Vagina (tissue), 2 donors: ENCODE measurements around the gene NPAS3.

ENCODE experiments used
- CTCF ChIP-seq, 3 experiments: fragments of 450-650 bp in 2 of 3; fragments of 200-600 bp in 1 of 3; sonication (generic) in 1 of 3; IDR thresholded peaks; one replicate each; pipeline ENCODE4 v1.5.1; 2017 to 2019; ENCODE audit warnings: antibody characterized with exemption in 3 of 3, mild to moderate bottlenecking in 2 of 3, moderate library complexity in 2 of 3
- POLR2A ChIP-seq, 2 donors: fragments of 450-650 bp; IDR thresholded peaks; one replicate each; pipeline ENCODE4 v1.6.1; 2017; ENCODE audit warnings: antibody characterized with exemption in 2 of 2, mild to moderate bottlenecking in 2 of 2, moderate library complexity in 2 of 2
- POLR2AphosphoS5 ChIP-seq, 2 donors: sonication (generic); formaldehyde crosslinking; IDR thresholded peaks; one replicate each; pipeline ENCODE4 v1.9.0; 2017; ENCODE audit warnings: antibody characterized with exemption in 2 of 2, mild to moderate bottlenecking in 2 of 2, low read depth in 1 of 2; ENCODE audit not compliant: insufficient read depth in 1 of 2

GRCh38 chr14:33062476-33062875 is 123.8 kb downstream of the NPAS3 start:
- TF ChIP-seq CTCF (IDR thresholded peaks at IDR 0.05) (no peak), POLR2AphosphoS5 (IDR thresholded peaks at IDR 0.05; ENCODE audit: insufficient read depth in 1 of 2, low read depth in 1 of 2) (no peak), POLR2A (IDR thresholded peaks at IDR 0.05) (no peak)
